ENCODE results near the gene MAP3K14.

- TF ChIP-seq CTCF (IDR thresholded peaks at IDR 0.05; ENCODE audit: low read depth, low read length): peak; percentile 43
- no peak for TF ChIP-seq EZH2phosphoT487 (IDR thresholded peaks at IDR 0.05; ENCODE audit: low read depth)
These were observed 45.9 kb downstream of the MAP3K14 start for GRCh38 chr17:45270828-45271418.
